HL-60 (cell line): ENCODE data around the gene PIK3IP1.

ENCODE experiments used
- POLR2AphosphoS5 ChIP-seq: IDR thresholded peaks from 2 replicates; pipeline ENCODE4 v1.6.1; 2012; ENCODE audit warnings: low read depth
- SPI1 ChIP-seq: IDR thresholded peaks from 2 replicates; pipeline ENCODE4 v1.6.1; 2012; ENCODE audit warnings: low read depth, mild to moderate bottlenecking, borderline replicate concordance
- TF ChIP-seq, protein P1 (sequence below): IDR thresholded peaks from one replicate; pipeline ENCODE4 v1.5.1; 2011; ENCODE audit warnings: low read length, control low read depth, inconsistent platforms; ENCODE audit not compliant: insufficient read depth
- TF ChIP-seq, protein P2 (sequence below): IDR thresholded peaks from 2 replicates; pipeline ENCODE4 v1.6.1; 2012; ENCODE audit warnings: low read depth; ENCODE audit not compliant: insufficient replicate concordance

GRCh38 chr22:31332010-31332409 is 39.7 kb upstream of the PIK3IP1 start:
- TF ChIP-seq, protein P1, sequence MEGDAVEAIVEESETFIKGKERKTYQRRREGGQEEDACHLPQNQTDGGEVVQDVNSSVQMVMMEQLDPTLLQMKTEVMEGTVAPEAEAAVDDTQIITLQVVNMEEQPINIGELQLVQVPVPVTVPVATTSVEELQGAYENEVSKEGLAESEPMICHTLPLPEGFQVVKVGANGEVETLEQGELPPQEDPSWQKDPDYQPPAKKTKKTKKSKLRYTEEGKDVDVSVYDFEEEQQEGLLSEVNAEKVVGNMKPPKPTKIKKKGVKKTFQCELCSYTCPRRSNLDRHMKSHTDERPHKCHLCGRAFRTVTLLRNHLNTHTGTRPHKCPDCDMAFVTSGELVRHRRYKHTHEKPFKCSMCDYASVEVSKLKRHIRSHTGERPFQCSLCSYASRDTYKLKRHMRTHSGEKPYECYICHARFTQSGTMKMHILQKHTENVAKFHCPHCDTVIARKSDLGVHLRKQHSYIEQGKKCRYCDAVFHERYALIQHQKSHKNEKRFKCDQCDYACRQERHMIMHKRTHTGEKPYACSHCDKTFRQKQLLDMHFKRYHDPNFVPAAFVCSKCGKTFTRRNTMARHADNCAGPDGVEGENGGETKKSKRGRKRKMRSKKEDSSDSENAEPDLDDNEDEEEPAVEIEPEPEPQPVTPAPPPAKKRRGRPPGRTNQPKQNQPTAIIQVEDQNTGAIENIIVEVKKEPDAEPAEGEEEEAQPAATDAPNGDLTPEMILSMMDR = no peak
- no peak for TF ChIP-seq SPI1
- no peak for TF ChIP-seq POLR2AphosphoS5
- TF ChIP-seq, protein P2, sequence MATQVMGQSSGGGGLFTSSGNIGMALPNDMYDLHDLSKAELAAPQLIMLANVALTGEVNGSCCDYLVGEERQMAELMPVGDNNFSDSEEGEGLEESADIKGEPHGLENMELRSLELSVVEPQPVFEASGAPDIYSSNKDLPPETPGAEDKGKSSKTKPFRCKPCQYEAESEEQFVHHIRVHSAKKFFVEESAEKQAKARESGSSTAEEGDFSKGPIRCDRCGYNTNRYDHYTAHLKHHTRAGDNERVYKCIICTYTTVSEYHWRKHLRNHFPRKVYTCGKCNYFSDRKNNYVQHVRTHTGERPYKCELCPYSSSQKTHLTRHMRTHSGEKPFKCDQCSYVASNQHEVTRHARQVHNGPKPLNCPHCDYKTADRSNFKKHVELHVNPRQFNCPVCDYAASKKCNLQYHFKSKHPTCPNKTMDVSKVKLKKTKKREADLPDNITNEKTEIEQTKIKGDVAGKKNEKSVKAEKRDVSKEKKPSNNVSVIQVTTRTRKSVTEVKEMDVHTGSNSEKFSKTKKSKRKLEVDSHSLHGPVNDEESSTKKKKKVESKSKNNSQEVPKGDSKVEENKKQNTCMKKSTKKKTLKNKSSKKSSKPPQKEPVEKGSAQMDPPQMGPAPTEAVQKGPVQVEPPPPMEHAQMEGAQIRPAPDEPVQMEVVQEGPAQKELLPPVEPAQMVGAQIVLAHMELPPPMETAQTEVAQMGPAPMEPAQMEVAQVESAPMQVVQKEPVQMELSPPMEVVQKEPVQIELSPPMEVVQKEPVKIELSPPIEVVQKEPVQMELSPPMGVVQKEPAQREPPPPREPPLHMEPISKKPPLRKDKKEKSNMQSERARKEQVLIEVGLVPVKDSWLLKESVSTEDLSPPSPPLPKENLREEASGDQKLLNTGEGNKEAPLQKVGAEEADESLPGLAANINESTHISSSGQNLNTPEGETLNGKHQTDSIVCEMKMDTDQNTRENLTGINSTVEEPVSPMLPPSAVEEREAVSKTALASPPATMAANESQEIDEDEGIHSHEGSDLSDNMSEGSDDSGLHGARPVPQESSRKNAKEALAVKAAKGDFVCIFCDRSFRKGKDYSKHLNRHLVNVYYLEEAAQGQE = no peak
